GM18520 (cell line): ENCODE measurements around the gene PAWR.
"Not testable (repeated sequence)": the region's sequence is repeated elsewhere in the genome, so short reads cannot be mapped to it uniquely, and the experiment has no call there.

Experiments
- ATAC-seq: cut with Tn5 transposase; IDR thresholded peaks from one replicate; pipeline ENCODE4 v1.9.1; 2021; ENCODE audit not compliant: unreplicated experiment

Gene PAWR

GRCh38 chr12:79553863-79554574, 136.7 kb downstream of the PAWR start:
- ATAC-seq: no peak

GRCh38 chr12:79552192-79552591, 138.6 kb downstream of the PAWR start:
- no peak for ATAC-seq

GRCh38 chr12:79549531-79550271, 141.1 kb downstream of the PAWR start:
- no peak for ATAC-seq

DNA sequence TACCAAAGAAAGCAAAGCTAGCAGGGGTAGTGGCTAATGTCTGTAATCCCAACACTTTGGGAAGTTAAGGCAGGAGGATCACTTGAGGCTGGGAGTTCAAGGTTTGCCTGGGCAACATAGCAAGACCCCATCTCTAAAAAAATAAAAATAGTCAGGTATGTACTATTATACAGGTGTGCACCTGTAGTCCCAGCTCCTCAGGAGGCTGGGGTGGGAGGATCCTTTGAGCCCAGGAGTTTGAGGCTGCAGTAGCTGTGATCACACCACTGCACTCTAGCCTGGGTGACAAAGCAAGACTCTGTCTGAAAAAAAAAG, 142.2 kb downstream of the PAWR start:
- no peak for ATAC-seq

DNA sequence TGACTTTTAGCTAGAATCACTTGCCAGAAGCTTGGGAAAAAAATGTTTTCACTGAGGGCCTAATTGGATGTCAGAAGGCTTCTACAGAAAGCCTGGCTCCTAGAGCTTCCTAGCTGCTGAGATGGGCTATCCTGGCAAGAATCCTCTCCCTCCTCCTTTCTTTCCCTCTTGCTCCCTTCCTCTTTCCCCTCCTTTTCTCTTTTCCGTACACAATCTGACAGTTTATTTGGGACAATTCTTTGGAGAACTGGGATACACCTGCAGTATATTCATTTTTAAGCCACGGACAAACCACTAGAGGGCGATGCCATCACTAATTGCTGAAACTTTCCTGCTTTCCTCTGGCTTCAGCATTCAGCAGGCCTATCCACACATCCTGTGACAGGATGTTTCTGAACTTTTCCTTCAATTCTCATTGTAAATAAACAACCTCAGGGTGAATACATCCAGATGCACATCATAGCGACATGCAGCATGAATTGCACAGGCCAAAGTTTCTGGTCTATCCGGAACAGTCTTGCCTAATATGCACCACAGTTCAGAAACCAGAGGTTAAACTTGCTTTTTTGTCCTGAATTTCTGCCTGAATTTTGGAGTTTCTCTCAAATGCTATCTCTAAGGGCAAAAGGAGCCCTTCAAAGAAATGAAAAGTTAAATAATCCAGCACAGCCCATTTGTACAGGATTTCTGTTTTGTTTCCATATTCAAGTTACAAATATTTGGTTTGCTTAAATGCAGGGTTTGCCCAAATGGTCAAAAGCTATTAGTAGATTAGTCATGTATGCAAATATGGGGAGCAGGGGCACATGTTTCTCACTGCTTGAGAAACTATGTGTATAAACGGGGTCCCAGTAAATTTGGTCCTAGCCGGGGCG, 142.8 kb downstream of the PAWR start:
- no peak for ATAC-seq

DNA sequence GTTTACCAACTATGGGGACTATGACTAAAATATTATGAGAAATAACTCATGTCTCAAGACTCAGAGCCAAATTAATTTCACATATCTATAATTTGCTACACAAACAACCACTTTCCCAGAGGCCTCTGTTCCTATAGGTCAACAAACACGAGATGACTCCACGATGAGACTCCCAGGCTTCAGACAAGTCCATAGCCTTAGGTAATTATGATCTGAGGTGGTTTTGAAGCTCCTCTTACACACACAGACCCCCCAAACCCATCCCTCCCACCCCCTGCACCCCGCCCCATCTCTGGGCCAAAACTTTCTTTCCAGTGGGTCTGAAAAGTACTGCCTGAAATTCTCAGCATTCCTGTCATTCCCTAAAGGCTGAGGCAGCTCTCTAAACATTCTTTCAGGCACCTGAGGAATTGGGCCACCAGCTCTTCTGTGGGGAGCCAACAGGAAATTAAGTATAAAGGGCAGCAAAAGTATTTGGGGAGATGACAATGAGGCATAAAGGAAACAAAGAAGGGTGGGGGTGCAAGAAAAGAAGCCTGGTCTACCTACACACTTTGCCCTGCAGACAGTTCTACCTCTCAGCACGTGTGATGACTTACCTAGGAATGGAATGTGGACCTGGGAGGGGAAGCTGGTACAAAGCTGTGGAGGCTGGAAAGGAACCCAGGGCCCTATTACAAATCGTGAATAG, 143.6 kb downstream of the PAWR start:
- ATAC-seq: no peak

GRCh38 chr12:79546466-79547043, 144.2 kb downstream of the PAWR start:
- ATAC-seq: no peak

DNA sequence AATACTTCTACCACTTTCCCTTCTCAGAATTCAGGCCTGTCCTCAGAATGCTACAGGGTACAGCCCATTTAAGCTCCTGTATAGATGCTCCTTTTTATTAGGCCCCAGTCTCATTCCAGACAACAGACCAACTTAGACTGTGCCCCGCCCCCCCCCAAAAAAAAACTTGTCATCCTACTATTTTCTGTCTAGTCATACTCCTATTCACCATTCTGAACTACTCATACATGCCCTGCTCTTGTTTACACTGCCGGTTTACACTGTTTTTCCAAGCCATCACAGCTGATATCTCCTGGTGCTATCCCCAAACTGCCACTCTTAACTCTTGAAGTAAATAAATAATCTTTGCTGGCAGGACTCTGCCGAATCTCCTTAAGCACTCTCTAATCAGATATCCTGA, 146.3 kb downstream of the PAWR start:
- not testable (repeated sequence) for ATAC-seq

- no peak for ATAC-seq
Observed at GRCh38 chr12:79537675-79538074, 153.1 kb downstream of the PAWR start.

GRCh38 chr12:79535751-79536150, 155.0 kb downstream of the PAWR start:
- no peak for ATAC-seq
